GM12872 (cell line): ENCODE results near the gene MED12L.
A peak's percentile ranks its signal among the peaks of the same experiment; 100 is the strongest.

Experiments used
- CTCF ChIP-seq: IDR thresholded peaks from 3 replicates; pipeline ENCODE4 v1.5.1; 2011; ENCODE audit warnings: low read depth, mild to moderate bottlenecking, low read length, moderate library complexity; ENCODE audit not compliant: insufficient read depth

Gene MED12L

GRCh38 chr3:151084893-151085226 is 604 bp upstream of the MED12L start:
- TF ChIP-seq CTCF = no peak

GRCh38 chr3:151085889-151086483 is 522 bp downstream of the MED12L start:
- no peak for TF ChIP-seq CTCF

GRCh38 chr3:151086484-151087456 is 1.3 kb downstream of the MED12L start:
- peak; percentile 39 for TF ChIP-seq CTCF

- no peak for TF ChIP-seq CTCF
These were observed 2.2 kb downstream of the MED12L start for GRCh38 chr3:151087648-151088047.

GRCh38 chr3:151091685-151092345 is 6.4 kb downstream of the MED12L start:
- no peak for TF ChIP-seq CTCF

GRCh38 chr3:151093148-151093547 is 7.7 kb downstream of the MED12L start:
- TF ChIP-seq CTCF = no peak

GRCh38 chr3:151093905-151094304 is 8.4 kb downstream of the MED12L start:
- no peak for TF ChIP-seq CTCF
